ENCODE data around the gene SLC25A51.

GRCh38 chr9:37927132-37927531, 23.2 kb upstream of the SLC25A51 start:
- no peak for TF ChIP-seq TSHZ2 (CRISPR knock-in tag; IDR thresholded peaks at IDR 0.05)
- TF ChIP-seq ZFP30 (CRISPR knock-in tag; IDR thresholded peaks at IDR 0.05) = no peak
- TF ChIP-seq RARB (CRISPR knock-in tag; IDR thresholded peaks at IDR 0.05) = no peak
- TF ChIP-seq CSRNP3 (CRISPR knock-in tag; IDR thresholded peaks at IDR 0.05) = no peak
- TF ChIP-seq ARNTL (CRISPR knock-in tag; IDR thresholded peaks at IDR 0.05; ENCODE audit: borderline replicate concordance, low read depth) = no peak
- no peak for TF ChIP-seq GLIS3 (CRISPR knock-in tag; IDR thresholded peaks at IDR 0.05)

Data from SK-N-SH treated with all-trans-retinoic acid at 6 μM for 48 hours (cell line).